OCI-LY7 (cell line): ENCODE results near the gene IL2RA.

Source experiments
- CTCF ChIP-seq: fragments of 200-600 bp; sonication (generic); conservative IDR thresholded peaks from 2 replicates; pipeline ENCODE4 v1.5.1; 2014; ENCODE audit warnings: mild to moderate bottlenecking, antibody characterized with exemption, low read length, moderate library complexity, mixed read lengths
- EZH2phosphoT487 ChIP-seq: fragments of 200-600 bp; sonication (generic); IDR thresholded peaks from 2 replicates; pipeline ENCODE4 v1.6.1; 2018; ENCODE audit warnings: low read depth, borderline replicate concordance, mild to moderate bottlenecking, mixed run types, antibody characterized with exemption, low read length, moderate library complexity, mixed read lengths

- TF ChIP-seq CTCF (no peak), EZH2phosphoT487 (no peak)
Measured at GRCh38 chr10:6002809-6003510, 59.2 kb downstream of the IL2RA start.
